Activated CD8-positive, alpha-beta memory T cell treated with anti-CD3 and anti-CD28 coated beads, Interleukin-2, amount 50 U/mL, for 24 hours (primary cell): Measurements from ENCODE around the gene MICAL3.
A peak's percentile ranks its signal among the peaks of the same experiment; 100 is the strongest.

Source experiments
- DNase-seq: peaks from one replicate; pipeline ENCODE4 v3.0.0-alpha.2; 2020; ENCODE audit errors: extremely low read depth

The MICAL3 gene

GRCh38 chr22:17838180-17838865 lies 186.0 kb downstream of the MICAL3 start:
- DNase-seq: no peak

GRCh38 chr22:17836992-17837742 lies 187.2 kb downstream of the MICAL3 start:
- no peak for DNase-seq

GRCh38 chr22:17835256-17835655 lies 189.1 kb downstream of the MICAL3 start:
- no peak for DNase-seq

GRCh38 chr22:17833489-17833888 lies 190.9 kb downstream of the MICAL3 start:
- no peak for DNase-seq

GRCh38 chr22:17832665-17833064 lies 191.7 kb downstream of the MICAL3 start:
- no peak for DNase-seq

- DNase-seq: no peak
Observed at GRCh38 chr22:17831501-17832251, 192.7 kb downstream of the MICAL3 start.

DNA sequence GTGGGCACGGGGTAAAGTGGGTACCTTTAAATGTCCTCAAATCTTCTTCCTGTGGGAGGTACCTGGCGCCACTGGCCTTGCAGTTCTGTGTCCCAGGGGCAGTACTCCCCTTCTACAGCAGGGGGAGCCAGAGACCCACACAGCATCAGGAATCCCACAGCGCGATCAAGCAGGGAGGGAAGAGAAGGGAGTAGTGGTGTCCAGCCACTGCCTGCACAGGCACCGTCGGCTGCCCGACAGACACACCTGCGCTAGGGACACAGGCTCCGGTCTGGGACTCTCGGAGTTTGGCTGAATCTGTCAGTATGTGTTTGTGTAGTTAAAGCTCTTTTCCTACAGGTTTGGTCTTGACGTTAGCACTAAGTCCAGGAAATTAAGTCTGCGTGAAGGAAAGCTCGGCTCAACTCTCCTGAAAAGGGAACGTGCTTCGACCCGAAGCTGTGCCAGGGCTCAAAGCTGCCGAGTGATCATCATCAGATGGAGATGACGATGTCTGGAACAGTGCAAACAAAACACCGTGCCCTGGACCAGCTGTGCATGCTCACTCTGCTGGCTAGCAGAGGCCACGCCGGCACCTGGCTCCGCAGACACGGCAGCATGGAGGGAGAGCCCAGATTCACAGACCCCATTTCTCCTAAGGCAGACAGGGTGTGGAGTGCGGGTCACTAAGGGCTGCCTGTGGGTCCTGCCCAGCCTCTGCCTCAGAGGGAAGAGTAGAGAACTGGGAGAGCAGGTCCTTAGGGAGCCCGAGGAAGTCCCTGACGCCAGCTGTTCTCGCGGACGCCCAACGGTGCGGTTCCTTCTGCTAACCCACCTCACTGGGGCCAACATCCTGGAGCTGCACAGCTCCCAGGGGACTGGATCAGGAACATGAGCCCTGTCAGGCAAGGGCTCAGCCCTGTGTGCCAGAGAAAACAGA lies 194.1 kb downstream of the MICAL3 start:
- peak; percentile 64 for DNase-seq

- no peak for DNase-seq
Observed at GRCh38 chr22:17829695-17830042, 194.7 kb downstream of the MICAL3 start.

- no peak for DNase-seq
Observed at GRCh38 chr22:17828502-17829080, 195.8 kb downstream of the MICAL3 start.

DNA sequence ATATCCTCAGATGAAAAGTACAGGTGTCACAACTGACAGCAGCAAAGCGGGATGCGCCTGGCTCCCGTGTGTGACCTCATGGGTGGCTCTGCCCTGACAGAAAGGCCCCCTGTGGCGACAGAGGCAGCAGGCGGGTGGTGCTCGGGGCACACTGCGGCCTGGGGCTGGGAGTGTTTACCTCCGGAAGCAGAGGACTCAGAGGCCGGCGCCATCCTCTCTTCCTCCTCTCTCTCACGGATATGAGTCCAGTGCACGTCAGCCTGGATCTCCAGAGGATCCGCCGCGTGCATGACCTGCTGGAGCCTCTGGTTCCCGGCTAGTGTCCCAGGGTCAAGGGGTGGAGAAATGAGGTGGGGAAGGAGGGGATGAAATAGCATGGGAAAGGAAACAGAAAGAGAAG lies 196.9 kb downstream of the MICAL3 start:
- DNase-seq: no peak

GRCh38 chr22:17825876-17826550 lies 198.3 kb downstream of the MICAL3 start:
- no peak for DNase-seq

GRCh38 chr22:17824457-17824856 lies 199.9 kb downstream of the MICAL3 start:
- no peak for DNase-seq

GRCh38 chr22:17823964-17824363 lies 200.4 kb downstream of the MICAL3 start:
- DNase-seq: no peak

GRCh38 chr22:17823226-17823625 lies 201.1 kb downstream of the MICAL3 start:
- DNase-seq: no peak

DNA sequence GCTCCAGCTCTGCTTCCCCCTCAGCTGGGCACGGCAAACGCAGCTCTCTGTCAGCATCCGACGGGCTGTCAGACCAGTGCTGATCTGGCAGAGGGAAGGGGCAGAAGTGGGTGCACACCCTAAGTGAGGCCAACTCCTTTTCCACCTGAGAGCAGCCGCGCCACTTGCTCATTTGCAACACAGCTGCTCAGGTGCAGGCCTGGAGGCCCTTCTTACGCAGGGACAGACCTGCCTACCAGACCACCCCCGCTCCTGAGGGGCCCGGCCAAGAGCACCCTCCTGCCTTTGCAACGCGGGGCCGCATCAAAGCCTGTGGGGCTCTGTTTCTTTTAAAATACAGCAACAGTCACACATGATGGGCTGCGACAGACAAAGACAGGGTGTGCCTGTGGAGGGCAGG lies 202.3 kb downstream of the MICAL3 start:
- DNase-seq: no peak

- no peak for DNase-seq
Observed at GRCh38 chr22:17820879-17821439, 203.4 kb downstream of the MICAL3 start.

DNA sequence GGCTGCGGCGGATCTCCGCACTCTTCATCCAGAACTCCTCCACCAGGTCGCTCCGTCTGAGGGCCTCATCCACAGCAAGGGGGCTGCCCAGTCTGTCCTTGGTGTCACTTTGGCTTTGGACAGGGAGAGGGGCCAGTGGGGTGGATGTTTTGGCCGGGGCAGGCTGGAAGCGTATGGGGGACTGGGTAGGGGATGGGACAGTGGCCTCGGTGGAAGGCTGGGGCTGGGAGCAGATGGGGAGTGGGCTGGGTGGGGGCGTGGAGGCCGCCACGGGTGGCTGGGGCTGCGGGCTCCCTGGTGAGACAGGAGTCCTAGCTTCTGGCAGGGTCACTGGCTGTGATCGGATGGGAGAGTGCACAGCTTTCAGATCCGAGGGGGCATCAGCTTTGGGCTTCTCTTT lies 205.7 kb downstream of the MICAL3 start:
- DNase-seq: no peak

- DNase-seq: no peak
Observed at GRCh38 chr22:17818180-17818579, 206.2 kb downstream of the MICAL3 start.

GRCh38 chr22:17817511-17818065 lies 206.8 kb downstream of the MICAL3 start:
- no peak for DNase-seq

- no peak for DNase-seq
Observed at GRCh38 chr22:17817079-17817478, 207.3 kb downstream of the MICAL3 start.
